ENCODE results near the gene SURF1.
"Not testable (repeated sequence)": the region's sequence is repeated elsewhere in the genome, so short reads cannot be mapped to it uniquely, and the experiment has no call there.

Gene SURF1

DNA sequence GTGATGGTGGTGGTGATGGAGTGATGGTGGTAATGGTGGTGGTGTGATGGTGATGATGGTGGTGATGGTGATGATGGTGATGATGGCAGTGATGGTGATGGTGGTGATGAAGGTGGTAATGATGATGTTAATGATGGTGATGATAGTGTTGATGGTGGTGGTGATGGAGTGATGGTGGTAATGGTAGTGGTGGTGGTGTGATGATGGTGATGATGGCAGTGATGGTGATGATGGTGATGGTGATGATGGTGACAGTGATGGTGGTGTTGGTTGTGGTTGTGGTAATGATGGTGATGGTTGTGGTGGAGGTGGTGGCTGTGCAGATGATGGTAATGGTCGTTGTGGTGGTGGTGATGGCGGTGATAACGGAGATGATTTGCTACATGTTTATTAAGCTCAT, 27.2 kb upstream of the SURF1 start:
- TF ChIP-seq, protein P1, sequence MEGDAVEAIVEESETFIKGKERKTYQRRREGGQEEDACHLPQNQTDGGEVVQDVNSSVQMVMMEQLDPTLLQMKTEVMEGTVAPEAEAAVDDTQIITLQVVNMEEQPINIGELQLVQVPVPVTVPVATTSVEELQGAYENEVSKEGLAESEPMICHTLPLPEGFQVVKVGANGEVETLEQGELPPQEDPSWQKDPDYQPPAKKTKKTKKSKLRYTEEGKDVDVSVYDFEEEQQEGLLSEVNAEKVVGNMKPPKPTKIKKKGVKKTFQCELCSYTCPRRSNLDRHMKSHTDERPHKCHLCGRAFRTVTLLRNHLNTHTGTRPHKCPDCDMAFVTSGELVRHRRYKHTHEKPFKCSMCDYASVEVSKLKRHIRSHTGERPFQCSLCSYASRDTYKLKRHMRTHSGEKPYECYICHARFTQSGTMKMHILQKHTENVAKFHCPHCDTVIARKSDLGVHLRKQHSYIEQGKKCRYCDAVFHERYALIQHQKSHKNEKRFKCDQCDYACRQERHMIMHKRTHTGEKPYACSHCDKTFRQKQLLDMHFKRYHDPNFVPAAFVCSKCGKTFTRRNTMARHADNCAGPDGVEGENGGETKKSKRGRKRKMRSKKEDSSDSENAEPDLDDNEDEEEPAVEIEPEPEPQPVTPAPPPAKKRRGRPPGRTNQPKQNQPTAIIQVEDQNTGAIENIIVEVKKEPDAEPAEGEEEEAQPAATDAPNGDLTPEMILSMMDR (IDR thresholded peaks at IDR 0.05; ENCODE audit: insufficient read depth, missing control alignments) = no peak
- DNase-seq (ENCODE audit: insufficient read length, low spot score) (no peak), FAIRE-seq (no peak)

DNA sequence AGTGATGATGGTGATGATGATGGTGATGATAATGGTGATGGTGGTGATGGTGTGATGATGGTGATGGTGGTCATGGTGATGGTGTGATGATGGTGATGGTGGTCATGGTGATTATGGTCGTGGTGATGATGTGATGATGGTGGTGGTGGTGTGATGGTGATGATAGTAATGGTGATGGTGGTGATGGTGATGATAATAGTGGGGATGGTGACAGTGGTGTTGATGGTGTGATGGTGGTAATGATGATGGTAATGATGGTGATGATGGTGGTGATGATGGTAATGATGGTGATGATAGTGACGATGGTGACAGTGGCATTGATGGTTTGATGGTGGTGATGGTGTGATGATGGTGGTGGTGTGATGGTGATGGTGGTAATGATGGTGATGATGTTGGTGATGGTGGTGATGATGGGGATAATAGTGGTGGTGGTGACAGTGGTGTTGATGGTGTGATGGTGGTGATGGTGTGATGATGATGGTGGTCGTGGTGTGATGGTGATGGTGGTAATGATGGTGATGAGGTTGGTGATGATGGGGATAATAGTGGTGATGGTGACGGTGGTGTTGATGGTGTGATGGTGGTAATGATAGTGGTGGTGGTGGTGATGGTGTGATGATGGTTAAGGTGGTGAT, 26.3 kb upstream of the SURF1 start:
- TF ChIP-seq, protein P1 (IDR thresholded peaks at IDR 0.05; ENCODE audit: insufficient read depth, missing control alignments) = no peak
- DNase-seq (ENCODE audit: insufficient read length, low spot score) = no peak
- FAIRE-seq = no peak

DNA sequence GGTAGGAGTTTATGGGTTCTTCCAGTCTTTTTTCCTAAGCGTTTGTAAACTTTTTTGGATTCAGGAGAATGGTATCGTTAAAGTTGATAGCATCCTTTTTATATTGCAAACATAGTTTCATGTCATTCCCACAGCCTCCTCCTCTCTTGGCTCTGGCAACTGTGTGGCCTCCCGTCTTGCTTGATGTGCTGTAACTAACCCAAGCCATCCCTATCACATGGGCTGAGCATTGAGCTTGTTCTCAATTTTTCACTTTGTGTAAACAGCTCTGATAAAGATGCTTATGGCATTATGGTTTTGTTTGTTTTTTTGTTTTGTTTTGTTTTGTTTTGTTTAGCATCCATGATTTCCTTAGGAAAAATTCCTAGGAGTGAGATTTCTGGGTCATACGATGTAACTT, 24.4 kb upstream of the SURF1 start:
- DNase-seq (ENCODE audit: insufficient read length, low spot score) (no peak), FAIRE-seq (no peak)
- TF ChIP-seq, protein P1 (IDR thresholded peaks at IDR 0.05; ENCODE audit: insufficient read depth, missing control alignments) = no peak

DNA sequence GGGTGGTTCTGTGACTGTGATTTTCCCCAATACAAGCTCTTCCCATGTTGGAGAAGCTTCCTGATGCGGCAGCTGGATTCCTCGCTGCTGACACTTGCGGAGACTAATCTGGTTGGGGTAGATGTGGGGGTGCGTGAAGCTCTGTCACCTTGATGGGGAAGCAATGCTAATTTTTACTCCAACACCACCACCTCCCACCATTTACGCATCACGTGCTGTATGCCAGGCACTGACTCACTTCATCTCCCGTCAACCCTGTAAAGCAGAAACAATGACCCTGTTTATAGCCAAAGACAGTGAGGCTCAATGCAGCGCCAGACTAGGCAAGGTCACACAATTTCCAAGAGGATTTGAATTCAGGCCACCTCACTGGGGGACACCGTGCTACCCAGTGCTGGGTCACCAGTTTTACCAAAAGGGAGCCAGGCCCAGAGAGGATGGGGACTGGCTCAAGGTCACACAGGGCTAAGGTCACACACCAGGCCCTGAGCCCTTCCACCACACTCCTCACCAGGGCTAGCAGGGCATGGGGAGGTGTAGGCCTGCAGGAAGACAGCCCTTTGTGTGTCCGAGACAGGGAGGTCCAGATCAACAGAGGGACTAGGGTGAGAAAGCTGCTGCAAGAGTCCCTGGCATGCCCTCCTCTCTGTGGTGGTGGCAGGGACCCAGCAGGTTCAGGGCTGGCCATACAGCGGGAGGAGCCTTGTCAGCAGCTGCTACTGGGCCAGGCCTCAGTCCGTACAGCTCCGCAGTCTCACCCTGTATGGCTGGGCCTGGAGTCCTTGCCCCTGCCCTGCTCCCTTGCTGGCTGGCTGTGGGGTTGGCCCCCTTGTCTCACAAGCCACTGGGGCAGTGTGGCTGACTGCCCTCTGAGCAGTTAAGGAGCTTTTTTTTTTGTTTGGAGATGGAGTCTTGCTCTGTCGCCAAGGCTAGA, 23.1 kb upstream of the SURF1 start:
- DNase-seq (ENCODE audit: insufficient read length, low spot score) (no peak), FAIRE-seq (no peak)
- TF ChIP-seq, protein P1 (IDR thresholded peaks at IDR 0.05; ENCODE audit: insufficient read depth, missing control alignments) = no peak

DNA sequence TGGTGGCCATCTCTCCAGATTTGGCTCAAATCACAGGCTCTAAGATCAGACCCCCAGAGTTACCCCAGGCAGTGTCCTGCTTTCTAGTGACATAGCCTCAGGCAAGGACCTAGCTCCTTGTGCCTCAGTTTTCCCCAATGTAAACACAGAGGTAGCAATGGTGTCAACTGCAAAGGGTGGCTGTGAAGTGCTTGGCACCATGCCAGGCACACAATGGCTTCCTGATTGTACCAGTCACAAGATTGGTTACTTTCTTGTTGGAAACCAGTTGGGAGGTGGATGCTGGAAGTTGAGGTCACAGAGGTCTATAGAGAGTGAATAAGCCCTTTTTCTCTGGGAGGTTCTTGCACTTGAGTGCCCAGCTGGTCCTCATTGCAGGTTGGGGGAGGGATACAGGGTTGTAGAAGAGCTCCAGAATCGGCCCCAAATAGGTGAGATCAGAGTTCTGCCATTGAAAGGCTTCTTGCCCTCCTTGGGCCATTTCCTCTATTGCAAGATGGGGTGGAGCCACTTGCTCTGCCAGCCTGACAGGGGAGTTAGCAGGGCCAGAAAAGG, 22.2 kb upstream of the SURF1 start:
- FAIRE-seq (no peak), DNase-seq (ENCODE audit: insufficient read length, low spot score) (no peak)
- TF ChIP-seq, protein P1 (IDR thresholded peaks at IDR 0.05; ENCODE audit: insufficient read depth, missing control alignments) = no peak

DNA sequence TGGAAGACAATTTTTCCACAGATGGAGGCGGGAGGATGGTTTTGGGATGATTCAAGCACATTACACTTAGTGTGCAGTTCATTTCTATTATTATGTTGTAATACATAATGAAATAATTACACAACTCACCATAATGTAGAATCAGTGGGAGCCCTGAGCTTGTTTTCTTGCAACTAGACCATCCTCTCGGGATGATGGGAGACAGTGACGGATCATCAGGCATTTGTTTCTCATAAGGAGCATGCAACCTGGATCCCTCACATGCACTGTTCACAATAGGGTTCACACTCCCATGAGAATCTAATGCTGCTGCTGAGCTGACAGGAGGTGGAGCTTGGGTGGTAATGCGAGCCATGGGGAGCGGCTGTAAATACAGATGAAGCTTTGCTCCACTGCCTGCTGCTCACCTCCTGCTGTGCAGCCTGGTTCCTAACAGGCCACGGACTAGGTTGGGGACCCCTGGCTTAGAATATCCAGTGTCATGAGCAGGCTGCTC, 21.5 kb upstream of the SURF1 start:
- TF ChIP-seq, protein P1 (IDR thresholded peaks at IDR 0.05; ENCODE audit: insufficient read depth, missing control alignments) = no peak
- DNase-seq (ENCODE audit: insufficient read length, low spot score) (no peak), FAIRE-seq (no peak)

DNA sequence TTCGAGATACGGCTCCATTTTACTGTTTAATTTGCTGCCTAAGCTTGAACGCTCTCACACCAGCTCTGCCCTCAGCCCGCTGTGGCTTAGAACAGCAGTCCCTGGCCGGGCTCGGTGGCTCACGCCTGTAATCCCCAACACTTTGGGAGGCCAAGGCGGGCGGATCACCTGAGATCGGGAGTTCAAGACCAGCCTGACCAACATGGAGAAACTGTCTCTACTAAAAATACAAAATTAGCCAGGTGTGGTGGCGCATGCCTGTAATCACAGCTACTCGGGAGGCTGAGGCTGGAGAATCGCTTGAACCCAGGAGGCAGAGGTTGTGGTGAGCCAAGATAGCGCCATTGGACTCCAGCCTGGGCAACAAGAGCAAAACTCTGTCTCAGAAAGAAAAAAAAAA, 21.0 kb upstream of the SURF1 start:
- DNase-seq (ENCODE audit: insufficient read length, low spot score); FAIRE-seq: not testable (repeated sequence)
